Hepatocyte (in vitro differentiated cells): ENCODE data around the gene VPS8. TPM values are rescaled to one million over a fixed set of nuclear protein-coding genes. Genes with fewer than 3 reads are reported as not detected.

Experiments
- DNase-seq: peaks from one replicate; pipeline ENCODE4 v3.0.0-alpha.2; 2016; ENCODE audit warnings: low spot score
- H2AFZ ChIP-seq: fragments of 200-600 bp; sonication (generic); 2 replicates; pipeline ENCODE4 v1.6.0; 2016; ENCODE audit warnings: antibody characterized with exemption, mild to moderate bottlenecking
- H3K27ac ChIP-seq: fragments of 200-600 bp; sonication (generic); 2 replicates; pipeline ENCODE4 v1.5.1; 2016; ENCODE audit warnings: mild to moderate bottlenecking
- H3K27me3 ChIP-seq: fragments of 200-600 bp; sonication (generic); 2 replicates; pipeline ENCODE4 v1.6.1; 2016
- H3K36me3 ChIP-seq: fragments of 200-600 bp; sonication (generic); replicated peaks from 2 replicates; pipeline ENCODE4 v1.5.1; 2016; ENCODE audit warnings: low read depth; ENCODE audit not compliant: insufficient read depth
- H3K4me1 ChIP-seq: fragments of 200-600 bp; sonication (generic); 2 replicates; pipeline ENCODE4 v1.5.1; 2016; ENCODE audit warnings: mild to moderate bottlenecking, moderate library complexity; ENCODE audit not compliant: insufficient read depth
- H3K4me2 ChIP-seq: fragments of 200-600 bp; sonication (generic); 2 replicates; pipeline ENCODE4 v1.6.0; 2016
- H3K4me3 ChIP-seq: fragments of 200-600 bp; sonication (generic); 2 replicates; pipeline ENCODE4 v1.5.1; 2016; ENCODE audit warnings: mild to moderate bottlenecking
- H3K79me2 ChIP-seq: fragments of 200-600 bp; sonication (generic); 2 replicates; pipeline ENCODE4 v1.6.0; 2017; ENCODE audit warnings: mild to moderate bottlenecking
- H3K9me2 ChIP-seq: fragments of 200-600 bp; sonication (generic); replicated peaks from 2 replicates; pipeline ENCODE4 v1.6.0; 2017; ENCODE audit warnings: mild to moderate bottlenecking; ENCODE audit not compliant: insufficient read depth
- H3K9me3 ChIP-seq: fragments of 200-600 bp; sonication (generic); 2 replicates; pipeline ENCODE4 v1.5.1; 2016; ENCODE audit warnings: low read depth, mild to moderate bottlenecking
- H4K20me1 ChIP-seq: fragments of 200-600 bp; sonication (generic); 2 replicates; pipeline ENCODE4 v1.6.0; 2016; ENCODE audit warnings: mild to moderate bottlenecking; ENCODE audit not compliant: insufficient read depth, poor library complexity, severe bottlenecking
- CTCF ChIP-seq: fragments of 200-600 bp; sonication (generic); IDR thresholded peaks from 2 replicates; pipeline ENCODE4 v1.5.1; 2016; ENCODE audit warnings: antibody characterized with exemption, mild to moderate bottlenecking; ENCODE audit not compliant: poor library complexity
- EZH2 ChIP-seq: fragments of 200-600 bp; sonication (generic); IDR thresholded peaks from 2 replicates; pipeline ENCODE4 v1.6.1; 2016; ENCODE audit warnings: antibody characterized with exemption, mild to moderate bottlenecking, borderline replicate concordance
- EZH2phosphoT487 ChIP-seq: fragments of 200-600 bp; sonication (generic); IDR thresholded peaks from one replicate; pipeline ENCODE4 v1.6.1; 2018; ENCODE audit warnings: antibody characterized with exemption, mild to moderate bottlenecking, low read depth, moderate library complexity; ENCODE audit not compliant: unreplicated experiment, severe bottlenecking
- WGBS: methylation state at CpG from one replicate; pipeline ENCODE4 v1.1.6; 2016; ENCODE audit warnings: low lambda C conversion rate; ENCODE audit errors: missing lambda C conversion rate; 5-methylcytosine and 5-hydroxymethylcytosine counted together
- polyA plus RNA-seq: library from polyadenylated mRNA; unstranded; fragments of >200 nt; fragmentation: Nextera tagmentation; extraction: Ambion mirVana; gene quantifications from 2 replicates; pipeline ENCODE4 v1.2.1, GENCODE V29; 2016
- total RNA-seq: library from RNA; depleted of rRNA; stranded (reverse); fragments of >200 nt; gene quantifications from 2 replicates; pipeline ENCODE4 v1.2.3, GENCODE V29; 2014

The VPS8 gene
- total and polyA plus RNA-seq, 2 experiments from 2014 or later, result 20.5 to 61.9 TPM

GRCh38 chr3:185029086-185029485, 217.1 kb downstream of the VPS8 start:
- Histone ChIP-seq H3K9me2 (no peaks in the 10 kb centered on the region), H3K27me3 (no peaks in the 10 kb centered on the region), H3K79me2 (no peaks in the 10 kb centered on the region), H3K9me3 (no peaks in the 10 kb centered on the region), H3K4me1 (no peaks in the 10 kb centered on the region), H4K20me1 (no peaks in the 10 kb centered on the region), H3K4me2 (no peak overlapping the region), H3K4me3 (no peak overlapping the region), H2AFZ (no peak overlapping the region), H3K36me3 (no peaks in the 10 kb centered on the region), H3K27ac (no peak overlapping the region)
- DNase-seq, result no peak
- TF ChIP-seq CTCF (no peak), EZH2phosphoT487 (no peak), EZH2 (no peak)
- WGBS, result 95% methylated on average over 1 of the region's 1 CpG

GRCh38 chr3:185030399-185030798, 218.4 kb downstream of the VPS8 start:
- no peaks in the 10 kb centered on the region for H4K20me1 ChIP-seq
- H3K9me2 ChIP-seq, result no peaks in the 10 kb centered on the region
- TF ChIP-seq EZH2 (no peak), EZH2phosphoT487 (no peak)
- 89% methylated on average over 3 of the region's 3 CpGs for WGBS
- DNase-seq, result no peak
- H3K27ac ChIP-seq, result no peak overlapping the region
- no peak overlapping the region for H3K4me3 ChIP-seq
- H3K36me3 ChIP-seq, result no peaks in the 10 kb centered on the region
- no peak overlapping the region for H3K4me2 ChIP-seq
- no peaks in the 10 kb centered on the region for H3K27me3 ChIP-seq
- H2AFZ ChIP-seq, result no peak overlapping the region
- H3K4me1 ChIP-seq, result no peaks in the 10 kb centered on the region
- no peaks in the 10 kb centered on the region for H3K79me2 ChIP-seq
- H3K9me3 ChIP-seq, result no peaks in the 10 kb centered on the region

- Histone ChIP-seq H3K36me3 (no peaks in the 10 kb centered on the region), H3K9me2 (no peaks in the 10 kb centered on the region), H3K4me2 (no peak overlapping the region), H3K9me3 (no peaks in the 10 kb centered on the region), H3K27ac (no peak overlapping the region), H3K4me3 (no peak overlapping the region), H3K79me2 (no peaks in the 10 kb centered on the region), H3K27me3 (no peaks in the 10 kb centered on the region), H3K4me1 (no peaks in the 10 kb centered on the region), H2AFZ (no peak overlapping the region), H4K20me1 (no peaks in the 10 kb centered on the region)
- WGBS, result 98% methylated on average over 3 of the region's 3 CpGs
- TF ChIP-seq EZH2, result no peak
- TF ChIP-seq EZH2phosphoT487, result no peak
- no peak for TF ChIP-seq CTCF
- DNase-seq, result no peak
Observed at GRCh38 chr3:185030951-185031350, 219.0 kb downstream of the VPS8 start.

GRCh38 chr3:185037801-185038200, 225.8 kb downstream of the VPS8 start:
- H4K20me1 ChIP-seq, result no peaks in the 10 kb centered on the region
- no peaks in the 10 kb centered on the region for H3K4me1 ChIP-seq
- DNase-seq, result no peak
- no peak overlapping the region for H3K27ac ChIP-seq
- WGBS, result 100% methylated on average over 1 of the region's 1 CpG
- H3K9me2 ChIP-seq, result no peaks in the 10 kb centered on the region
- TF ChIP-seq EZH2phosphoT487 (no peak), CTCF (no peak), EZH2 (no peak)
- no peaks in the 10 kb centered on the region for H3K9me3 ChIP-seq
- H3K4me2 ChIP-seq, result no peak overlapping the region
- H2AFZ ChIP-seq, result no peak overlapping the region
- H3K79me2 ChIP-seq, result no peaks in the 10 kb centered on the region
- no peaks in the 10 kb centered on the region for H3K27me3 ChIP-seq
- no peaks in the 10 kb centered on the region for H3K36me3 ChIP-seq
- H3K4me3 ChIP-seq, result no peak overlapping the region
